GM12874 (cell line): ENCODE results near the gene TRIP12.

Source experiments
- CTCF ChIP-seq: IDR thresholded peaks from 2 replicates; pipeline ENCODE4 v1.5.1; 2011; ENCODE audit warnings: low read depth, mild to moderate bottlenecking, control low read depth, low read length, moderate library complexity; ENCODE audit not compliant: insufficient read depth

TRIP12 gene

DNA sequence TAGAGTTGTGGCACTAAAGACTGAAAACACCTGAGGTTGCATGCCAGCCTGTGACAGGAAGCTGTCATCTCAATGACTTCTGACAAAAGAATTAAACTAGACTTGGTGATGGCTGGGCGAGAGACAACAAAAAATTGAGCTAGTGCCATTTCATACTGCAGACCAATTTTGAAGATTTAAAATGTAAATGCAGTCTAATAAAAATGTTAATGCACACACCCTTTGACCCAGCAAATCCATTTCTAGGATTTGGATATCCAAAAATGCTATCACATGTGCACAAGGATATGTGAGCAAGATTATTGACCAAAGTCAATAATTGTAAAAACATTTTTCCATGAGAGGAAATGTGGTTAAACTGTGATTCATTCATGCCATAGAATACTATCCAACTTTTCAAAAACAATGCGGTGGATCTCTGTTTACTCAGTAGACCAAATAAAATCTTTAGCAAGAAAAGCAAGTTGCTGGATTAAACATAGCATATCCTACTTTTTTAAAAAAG is 6.1 kb upstream of the TRIP12 start:
- no peak for TF ChIP-seq CTCF

GRCh38 chr2:229925201-229925600 is 3.4 kb upstream of the TRIP12 start:
- TF ChIP-seq CTCF, result no peak

DNA sequence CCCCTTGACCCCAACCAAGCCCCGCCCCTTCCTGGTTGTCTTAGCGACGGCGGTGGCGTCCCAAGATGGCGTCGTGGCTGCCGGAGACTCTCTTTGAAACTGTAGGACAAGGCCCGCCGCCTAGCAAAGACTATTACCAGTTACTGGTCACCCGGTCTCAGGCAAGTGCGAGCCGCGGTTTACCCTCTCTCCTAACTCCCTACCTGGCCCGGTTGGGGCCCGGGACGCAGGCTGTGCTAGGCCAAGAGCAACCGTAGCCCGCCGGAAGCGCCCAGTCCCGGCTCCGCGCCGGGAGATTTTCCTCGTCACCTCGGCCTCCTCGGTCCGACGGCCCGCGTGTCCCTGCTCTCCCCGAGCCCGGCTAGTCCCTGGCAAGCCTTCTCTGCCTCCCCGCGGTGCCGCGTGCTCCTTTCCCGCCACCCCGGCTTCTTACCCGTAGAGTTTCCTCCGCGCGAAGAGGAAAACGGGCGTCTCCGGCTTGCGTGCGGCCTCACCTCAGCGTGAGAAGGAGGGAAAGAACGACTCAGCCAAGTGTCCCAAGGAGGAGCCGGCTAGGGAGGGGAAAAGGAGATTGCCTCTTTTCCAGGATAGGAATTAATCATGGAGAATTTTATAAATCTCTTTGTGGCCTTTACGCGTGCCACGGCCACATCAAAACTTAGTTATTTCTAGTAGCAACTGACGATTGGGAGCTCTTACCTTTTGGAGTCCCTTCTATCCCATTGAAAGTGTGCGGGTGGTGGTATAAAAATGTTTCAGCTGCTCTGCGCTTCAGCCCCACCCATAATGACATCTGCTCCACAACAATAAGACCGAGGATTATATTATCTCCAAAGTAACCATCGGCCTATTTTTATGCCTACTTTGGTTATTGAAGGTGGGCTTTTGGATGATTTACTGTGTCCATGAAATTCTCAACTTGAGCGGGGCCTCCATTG is 909 bp upstream of the TRIP12 start, which contains the start of gene FBXO36:
Gene FBXO36 (plus strand): TSS at position 55 of the 938 bp plus-strand sequence. CDS start 11 bp downstream, at position 66.
- TF ChIP-seq CTCF, result no peak

DNA sequence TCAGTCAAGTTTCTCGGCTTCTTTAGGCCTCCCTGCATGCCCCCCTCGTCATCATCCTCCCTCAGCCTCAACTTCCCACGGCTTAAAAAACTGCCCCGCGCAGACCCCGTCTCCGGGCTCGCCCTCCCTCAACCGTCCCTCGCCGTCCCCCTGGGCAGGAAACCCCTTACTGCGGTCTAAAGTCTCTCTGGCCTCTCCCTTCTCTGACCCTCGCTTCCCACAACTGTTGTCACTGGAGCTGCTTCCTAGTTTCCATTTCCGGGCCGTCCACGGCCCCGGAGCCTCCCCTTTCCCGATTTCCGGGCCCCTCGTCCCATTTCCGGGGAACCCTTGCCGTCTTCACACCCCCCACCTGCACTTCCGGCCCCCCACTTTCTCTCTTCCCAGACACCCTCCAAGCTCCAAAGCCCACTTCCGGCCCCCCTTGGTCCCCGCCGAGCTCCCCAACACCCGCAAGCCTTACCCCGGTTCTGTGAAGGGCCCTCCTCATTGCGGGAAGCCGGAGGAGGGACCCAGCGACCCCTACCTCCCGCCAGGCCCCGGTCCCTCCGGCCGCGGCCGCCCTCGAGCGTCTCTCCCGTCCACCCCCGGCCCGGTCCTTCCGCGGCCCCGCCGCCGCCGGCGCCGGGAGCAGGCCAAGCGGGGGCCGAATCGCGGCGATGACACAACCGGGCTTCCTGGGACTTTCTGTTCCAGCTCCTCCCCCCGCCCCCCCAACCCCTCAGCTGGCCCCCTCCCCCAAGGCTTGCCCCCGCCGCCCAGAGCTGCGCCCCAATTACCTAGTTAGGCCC is 513 bp downstream of the TRIP12 start:
- TF ChIP-seq CTCF, result no peak

- TF ChIP-seq CTCF, result no peak
These were observed 1.7 kb downstream of the TRIP12 start for GRCh38 chr2:229920011-229920641.

DNA sequence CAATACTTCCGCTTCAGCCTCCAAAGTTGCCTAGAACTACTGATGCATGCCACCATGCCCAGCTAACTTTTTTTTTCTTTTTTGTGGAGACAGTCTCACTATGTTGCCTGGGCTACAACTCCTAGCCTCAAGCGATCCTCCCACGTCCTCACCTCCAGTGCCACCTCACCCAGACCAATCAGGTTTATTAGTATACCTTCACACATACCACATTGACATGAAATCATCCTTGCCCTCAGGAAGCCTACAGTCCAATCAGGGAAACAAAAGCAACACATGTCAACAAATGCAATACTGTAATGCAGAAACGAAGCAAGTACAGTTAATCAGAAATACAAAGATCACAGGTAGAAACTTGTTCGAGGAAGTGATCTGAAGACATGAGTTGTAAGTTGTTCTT is 4.0 kb downstream of the TRIP12 start:
- TF ChIP-seq CTCF, result no peak

- no peak for TF ChIP-seq CTCF
These were observed 7.6 kb downstream of the TRIP12 start for GRCh38 chr2:229914171-229914570.
